ENCODE data around the gene MDGA2.
A peak's percentile ranks its signal among the peaks of the same experiment; 100 is the strongest.

Gene MDGA2

GRCh38 chr14:46885566-46885965 is 789.8 kb downstream of the MDGA2 start:
- DNase-seq = no peak

GRCh38 chr14:46861753-46862152 is 813.7 kb downstream of the MDGA2 start:
- DNase-seq = no peak

GRCh38 chr14:46840944-46841720 is 834.3 kb downstream of the MDGA2 start:
- DNase-seq = no peak

- peak in 1 of 5 donors; percentile 2 for DNase-seq
These were observed 855.1 kb downstream of the MDGA2 start for GRCh38 chr14:46820291-46820690.

GRCh38 chr14:46819117-46819516 is 856.3 kb downstream of the MDGA2 start:
- no peak for DNase-seq

- DNase-seq = no peak
These were observed 857.3 kb downstream of the MDGA2 start for GRCh38 chr14:46818147-46818546.

GRCh38 chr14:46793144-46793543 is 882.3 kb downstream of the MDGA2 start:
- no peak for DNase-seq
